NCI-H524 treated with DMSO at 0.1 percent for 48 hours (cell line): ENCODE results near the gene DGKB.

Experiments used
- DNase-seq: peaks from one replicate; lab custom pipeline; 2025; lab: John Stamatoyannopoulos, UW

DGKB gene

DNA sequence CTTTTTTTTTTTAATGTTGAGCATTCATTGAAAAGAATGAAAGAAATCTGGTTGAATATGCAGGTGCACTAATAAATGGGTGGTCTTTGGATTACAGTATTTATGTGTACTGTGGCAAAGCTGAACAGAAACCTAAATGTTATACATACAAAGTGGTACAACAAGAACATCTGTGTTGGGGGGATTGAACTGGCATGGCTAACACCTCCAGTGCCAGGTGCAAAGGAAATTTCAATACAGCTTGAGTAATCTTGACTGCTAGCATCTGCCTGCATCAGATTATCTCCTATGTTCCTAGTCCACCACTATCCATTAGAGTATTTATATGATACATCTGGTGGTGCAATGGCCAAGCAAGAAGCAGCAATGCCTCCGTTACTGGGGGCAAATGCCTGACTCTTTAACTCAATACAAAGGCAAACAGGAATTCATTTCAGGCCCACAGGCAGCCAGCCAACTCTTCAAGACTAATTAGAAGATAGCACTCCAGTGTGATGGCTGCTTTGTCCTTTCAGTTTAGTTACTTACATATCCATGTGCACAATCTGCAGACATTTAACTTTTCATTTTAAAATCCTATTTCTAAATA lies 692.6 kb downstream of the DGKB start:
- DNase-seq = peak; percentile 55

DNA sequence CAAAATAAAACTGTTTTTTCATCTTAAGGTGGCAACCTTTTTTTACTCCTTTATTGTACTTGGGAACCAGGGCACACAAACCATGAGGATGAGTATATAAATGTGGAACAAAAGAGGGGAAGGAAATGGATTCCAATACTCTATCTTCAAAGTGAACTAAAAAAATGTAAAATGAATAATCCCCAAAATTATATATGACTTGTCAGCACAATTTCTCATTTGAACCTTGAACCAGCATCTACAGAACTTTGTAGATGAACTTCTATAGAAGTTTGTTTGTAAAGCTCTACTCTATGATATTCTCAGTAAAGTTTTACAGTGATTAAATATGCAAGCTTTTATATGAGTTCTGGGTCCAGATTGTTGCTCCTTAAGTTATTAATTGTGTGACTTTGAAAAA lies 694.8 kb downstream of the DGKB start:
- DNase-seq = no peak

DNA sequence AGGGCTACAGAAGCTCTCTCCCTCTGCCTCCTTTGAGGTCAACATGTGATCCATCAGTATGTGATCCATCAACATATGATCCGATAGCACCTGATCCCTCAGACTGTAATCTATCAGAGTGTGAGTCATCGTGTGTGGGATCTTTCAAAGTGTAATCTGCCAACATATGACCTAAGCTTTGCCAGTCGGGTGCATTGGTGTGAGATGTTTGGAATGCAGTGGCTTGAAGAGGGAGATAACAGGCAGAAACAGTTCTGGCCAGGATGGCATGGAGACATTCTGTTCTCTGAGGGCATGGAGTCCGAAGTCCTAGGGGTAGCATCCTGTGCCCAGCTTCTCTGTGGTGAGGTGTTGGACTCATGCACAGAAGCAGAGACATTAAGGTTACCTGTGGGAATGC lies 695.4 kb downstream of the DGKB start:
- DNase-seq = no peak

DNA sequence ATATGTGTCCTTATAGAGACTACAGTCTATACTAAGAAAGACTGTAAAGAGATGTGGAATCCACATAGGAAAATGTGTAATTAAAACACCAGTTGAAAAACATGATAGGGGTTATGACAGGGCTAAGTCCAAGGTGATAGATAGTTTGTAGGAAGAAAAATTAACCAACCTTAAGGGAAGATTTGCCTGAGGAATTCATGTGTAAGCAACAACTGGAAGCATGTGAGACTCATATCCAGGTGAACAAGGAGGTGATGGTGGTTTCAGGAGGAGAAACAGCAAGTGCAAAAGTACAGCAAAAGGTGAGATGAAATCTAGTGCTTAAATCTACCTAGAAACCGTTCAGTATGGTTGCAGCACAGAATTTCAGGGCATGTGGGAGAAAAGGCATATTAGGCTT lies 696.4 kb downstream of the DGKB start:
- DNase-seq = no peak

DNA sequence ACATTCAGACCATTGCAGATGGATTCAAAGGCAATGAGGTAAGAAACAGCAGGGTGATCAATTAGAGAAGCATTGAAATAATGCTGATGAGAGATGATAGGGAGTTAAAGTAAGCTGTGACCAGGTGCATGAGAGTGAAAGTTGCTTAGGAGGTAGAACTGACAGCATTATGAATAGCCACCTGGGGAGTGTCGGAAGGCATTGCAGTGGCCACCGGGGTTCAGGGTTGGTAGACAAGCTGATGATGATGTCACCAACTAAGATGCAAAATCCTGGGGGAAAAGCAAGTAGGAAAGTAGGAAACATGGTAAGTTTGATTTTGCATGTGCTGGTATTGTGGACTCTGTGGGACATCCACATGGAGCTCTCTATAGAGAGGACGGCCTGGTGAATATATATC lies 701.2 kb downstream of the DGKB start:
- DNase-seq = no peak

DNA sequence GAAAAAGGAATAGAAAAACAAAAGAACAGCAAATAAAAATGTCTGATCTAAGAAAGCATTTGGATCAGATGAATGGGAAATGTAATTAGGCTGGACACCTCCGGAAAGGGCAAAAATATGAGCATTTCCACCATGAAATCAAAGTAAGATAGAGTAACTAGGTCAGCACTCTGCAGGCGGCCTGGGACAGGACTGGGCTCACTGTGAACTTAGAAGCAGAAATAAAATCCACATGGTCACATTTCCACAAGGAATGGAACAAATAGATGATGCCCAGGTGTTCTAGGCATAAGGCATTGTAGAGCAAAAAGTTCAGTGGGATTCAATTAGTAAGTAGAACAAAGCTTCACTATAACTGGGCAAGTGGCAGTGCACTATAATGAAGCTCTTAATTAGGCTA lies 703.2 kb downstream of the DGKB start:
- no peak for DNase-seq

DNA sequence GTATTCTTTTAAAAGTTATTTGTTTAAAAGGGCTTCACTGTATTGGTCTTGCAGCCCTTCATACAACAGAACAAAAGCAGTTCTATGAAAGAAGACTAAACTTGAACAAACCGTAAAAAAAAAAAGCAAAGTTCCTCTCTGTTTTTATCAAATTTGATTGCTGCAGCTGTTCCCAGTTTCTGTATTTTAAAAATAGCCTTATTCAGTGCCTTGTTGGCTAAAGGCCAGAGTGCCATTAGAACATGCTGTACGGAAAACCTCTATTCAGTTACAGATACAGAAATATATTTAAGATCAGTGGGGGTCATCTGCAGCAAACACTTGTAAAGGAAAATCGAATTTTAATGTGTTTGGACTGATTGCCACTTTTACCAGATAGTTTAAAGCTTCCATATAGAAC lies 705.3 kb downstream of the DGKB start:
- no peak for DNase-seq

DNA sequence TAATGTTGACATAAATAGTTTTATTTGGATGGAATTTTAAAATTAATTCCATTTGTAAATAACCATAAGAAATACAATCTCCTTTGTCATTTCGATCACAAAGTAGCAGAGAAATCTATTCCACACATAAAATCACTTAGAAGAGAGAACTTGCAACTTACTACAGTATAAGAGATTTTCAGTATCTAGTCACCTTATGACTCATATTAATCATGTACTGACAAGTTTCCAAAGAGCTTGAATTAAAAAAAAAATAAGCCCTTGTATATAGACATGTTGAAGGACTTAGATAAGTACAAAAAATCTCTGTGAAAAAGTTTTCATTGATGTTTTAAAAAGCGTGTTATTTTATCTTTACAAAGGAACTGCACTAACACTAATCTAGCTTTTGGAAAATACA lies 706.0 kb downstream of the DGKB start:
- no peak for DNase-seq

DNA sequence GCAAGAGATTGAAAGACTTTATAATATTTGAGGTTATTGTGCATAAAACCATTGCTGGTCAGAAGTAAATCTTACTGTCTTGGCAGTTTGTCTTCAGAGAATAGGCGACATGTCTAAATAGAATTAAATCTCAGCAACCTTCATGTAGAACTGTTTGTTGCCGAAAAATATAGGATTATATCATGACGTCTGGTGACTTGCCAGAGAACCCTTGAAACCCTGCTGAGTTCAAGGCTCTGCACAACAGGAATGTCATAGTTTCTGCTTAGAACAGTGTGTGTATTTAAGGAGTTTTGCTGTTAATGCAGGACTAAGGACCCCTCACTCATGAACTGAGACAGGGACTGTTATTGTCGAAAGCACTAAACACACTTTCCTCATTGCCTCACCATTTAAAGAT lies 706.7 kb downstream of the DGKB start:
- DNase-seq = no peak

DNA sequence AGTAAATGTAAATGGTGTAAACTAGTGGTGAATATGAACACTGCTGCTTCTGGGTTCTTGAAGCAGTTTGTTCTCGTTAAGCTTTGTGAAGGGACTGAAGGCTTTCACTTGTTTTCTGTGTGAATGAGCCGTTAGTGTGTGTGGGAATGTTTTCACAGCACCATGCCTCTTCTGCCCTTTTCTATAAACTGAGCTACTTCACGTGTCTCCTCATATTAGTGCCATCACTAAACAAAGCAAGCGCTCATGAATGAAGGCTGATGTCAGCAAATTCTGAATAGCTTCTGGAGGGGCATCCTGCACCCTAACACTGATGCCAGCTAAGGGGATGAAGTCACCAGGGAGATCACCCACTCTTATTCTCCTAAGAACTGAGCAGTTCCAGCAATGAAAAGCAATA lies 707.5 kb downstream of the DGKB start:
- no peak for DNase-seq

DNA sequence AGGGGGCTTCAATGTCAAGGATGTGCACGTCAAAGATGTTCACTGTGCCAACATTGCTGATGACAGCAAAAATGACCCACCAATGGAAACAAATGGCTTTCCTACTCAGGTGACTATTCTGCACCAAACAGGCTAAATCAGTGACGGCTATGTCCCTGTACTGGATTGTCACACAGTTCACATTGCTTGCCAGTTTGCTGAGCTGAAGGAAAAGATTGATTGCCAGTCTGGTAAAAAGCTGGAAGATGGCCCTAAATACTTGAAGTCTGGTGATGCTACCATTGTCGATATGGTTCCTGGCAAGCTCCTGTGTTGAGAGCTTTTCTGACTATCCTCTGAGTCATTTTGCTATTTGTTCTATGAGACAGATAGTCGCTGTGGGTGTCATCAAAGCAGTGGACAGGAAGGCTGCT lies 710.9 kb downstream of the DGKB start:
- no peak for DNase-seq

DNA sequence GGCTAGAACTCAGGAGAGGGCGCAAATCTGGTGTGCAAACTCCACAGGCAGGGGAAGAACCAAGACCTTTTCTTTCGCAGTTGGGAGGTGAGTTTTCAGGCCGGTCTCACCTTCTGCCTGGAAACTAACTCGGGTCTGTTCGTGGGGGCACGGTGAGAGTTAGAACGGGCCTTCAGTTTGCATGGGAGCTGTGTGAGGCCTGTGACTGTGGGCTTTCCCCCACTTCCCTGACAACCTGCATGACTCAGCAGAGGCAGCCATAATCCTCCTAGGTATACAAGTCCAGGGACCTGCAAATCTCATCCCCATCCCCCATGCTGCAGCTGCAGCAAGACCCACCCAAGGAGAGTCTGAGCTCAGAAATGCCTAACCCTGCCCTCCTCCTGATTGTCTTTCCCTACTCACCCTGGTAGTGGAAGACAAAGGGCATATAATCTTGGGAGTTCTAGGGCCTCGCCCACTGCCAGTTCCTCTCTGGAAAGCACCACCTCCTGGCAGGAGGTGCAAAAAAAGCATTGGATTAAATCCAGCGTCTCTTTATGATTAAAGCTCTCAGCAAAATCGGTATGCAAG lies 718.2 kb downstream of the DGKB start:
- no peak for DNase-seq

DNA sequence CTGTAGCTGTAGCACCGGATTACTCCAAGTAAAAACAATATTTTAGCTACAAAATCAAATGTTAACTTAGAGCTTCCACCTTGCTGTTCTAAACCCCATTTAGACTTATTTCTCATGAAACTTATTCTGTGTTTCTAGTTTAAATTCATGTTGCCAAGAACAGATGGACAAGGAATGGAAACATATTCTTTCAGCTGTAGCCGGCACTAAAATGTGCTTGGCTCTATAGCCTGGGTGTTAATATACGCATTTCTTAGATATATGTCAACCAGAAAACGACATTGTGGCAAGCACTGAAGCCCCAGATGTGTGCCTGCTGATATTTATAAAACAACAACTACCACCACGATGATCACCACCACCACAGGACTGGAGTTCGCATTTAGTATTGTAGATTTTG lies 722.8 kb downstream of the DGKB start:
- no peak for DNase-seq

DNA sequence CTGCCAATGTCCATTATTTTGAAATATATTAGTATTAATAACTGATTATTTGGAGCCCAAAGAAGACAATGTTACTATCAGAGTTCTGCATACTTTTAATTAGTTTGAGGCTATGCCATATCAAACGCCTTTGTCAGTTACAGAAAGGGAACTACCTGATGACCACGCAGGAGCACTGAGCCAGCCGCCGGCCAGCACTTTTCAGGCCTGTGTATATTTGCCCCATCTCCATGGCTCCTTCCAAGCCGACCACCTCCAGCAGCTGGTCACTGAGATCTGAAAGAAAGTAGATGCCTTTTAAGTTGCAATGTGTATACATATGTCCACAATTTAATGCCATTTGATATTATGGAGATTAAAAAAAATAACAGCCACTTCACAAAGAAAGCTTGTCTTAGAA lies 724.7 kb downstream of the DGKB start:
- no peak for DNase-seq

DNA sequence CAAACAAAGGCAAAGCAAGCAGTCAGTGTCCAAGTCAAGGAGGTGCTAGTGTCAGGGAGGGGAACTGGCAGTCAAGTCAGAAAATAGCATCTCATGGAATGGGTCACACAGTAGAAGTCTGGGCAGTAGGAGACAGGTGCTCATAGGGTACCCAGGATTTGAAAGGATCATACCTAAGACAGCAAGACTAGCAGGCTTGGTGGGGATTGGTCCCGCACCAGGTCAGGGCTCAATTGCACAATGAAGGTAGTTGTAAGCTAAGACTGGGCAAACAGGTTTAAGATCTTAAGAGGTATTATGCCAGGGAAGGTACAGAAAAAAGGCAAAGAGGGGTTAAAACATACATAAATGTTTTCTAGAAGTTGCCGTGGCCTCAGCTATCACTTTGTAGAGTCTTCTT lies 731.7 kb downstream of the DGKB start:
- no peak for DNase-seq

DNA sequence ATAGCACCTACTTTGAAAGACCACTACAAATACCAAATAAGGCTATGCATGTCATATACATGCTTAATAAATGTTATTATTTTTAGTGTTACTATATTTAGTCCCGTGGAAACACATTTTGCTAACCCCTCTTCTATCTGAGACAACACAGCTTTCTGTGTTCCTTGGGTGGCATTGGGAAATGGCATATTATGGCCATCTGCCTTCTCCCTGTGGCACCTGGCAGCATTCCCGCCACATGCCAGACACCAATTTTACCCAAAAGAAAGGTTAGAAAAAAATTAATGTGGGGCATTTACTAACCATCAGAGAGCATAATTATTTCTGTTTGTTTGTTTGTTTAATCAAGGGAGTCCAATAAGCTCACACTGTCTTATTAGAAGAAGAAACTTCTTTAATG lies 744.4 kb downstream of the DGKB start:
- DNase-seq = no peak

DNA sequence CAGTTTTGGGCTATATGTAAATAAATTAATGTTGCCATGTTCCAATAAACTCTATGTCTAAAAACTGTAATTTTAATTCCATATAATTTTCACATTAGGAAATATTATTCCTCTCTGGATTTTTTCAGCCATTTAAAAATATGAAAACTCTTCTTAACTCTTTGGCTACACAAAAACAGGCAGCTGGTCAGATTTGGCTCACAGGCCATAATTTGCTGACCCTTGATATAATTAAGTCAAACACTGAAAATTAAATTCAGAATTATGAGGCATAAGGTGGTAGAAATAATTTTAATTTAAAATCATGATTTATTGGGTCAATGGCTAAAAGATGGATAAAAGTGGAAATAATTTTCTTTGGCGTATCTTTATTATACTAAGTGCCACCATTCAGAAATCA lies 746.1 kb downstream of the DGKB start:
- no peak for DNase-seq

DNA sequence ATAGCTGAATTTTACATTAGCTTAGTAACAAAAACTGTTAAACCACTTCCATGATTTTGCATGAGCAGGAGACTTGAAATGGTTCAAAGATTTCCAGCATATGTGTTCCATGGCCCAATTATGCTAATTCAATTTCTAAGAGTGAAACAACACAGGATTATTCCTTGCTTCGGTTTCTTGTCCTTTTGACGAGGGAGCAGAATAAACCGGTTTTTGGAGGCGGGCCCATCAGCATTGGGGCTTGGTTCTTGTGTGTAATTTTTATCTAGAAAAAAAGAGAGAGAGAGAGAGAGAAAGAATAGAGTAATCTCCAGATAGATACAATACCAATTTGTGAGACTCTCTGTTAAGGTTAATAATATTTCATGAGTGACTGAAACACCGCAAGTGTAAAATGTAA lies 753.6 kb downstream of the DGKB start:
- DNase-seq = no peak

DNA sequence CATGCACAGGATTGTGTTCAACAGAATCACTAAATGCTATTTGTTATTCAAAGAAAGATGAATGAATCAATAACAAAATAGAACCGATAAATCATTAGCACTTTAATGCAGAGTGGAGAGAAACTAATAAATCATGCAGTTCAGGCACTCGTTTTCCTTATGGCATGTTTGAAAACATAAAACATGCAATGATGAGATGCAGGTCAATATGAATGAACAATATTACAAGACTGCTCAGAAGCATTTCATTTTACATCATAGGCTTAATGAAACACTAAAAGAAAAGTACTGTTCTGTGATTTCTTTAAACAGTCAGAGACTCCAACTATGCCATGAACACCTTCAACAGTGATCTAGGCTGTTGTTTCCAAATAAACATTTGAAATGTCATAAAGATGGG lies 755.0 kb downstream of the DGKB start:
- no peak for DNase-seq

DNA sequence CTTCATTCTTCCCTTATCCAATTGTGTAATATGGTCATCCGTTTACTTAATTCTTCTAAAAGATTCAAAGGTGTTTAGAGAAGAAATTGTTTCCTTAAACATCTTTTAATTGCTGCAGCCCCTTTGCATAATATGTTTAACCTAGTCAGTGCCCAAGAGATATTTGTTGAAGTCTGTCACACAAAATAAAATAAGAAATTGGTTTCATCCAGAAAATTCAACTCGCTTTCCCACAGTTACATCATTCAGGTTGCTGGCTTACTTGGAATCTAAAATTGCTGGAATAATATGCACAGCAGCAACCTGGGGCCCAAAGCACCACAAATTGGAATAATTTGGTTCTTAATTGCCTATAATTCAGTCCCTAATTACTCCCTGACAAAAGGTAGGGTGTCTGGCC lies 758.0 kb downstream of the DGKB start:
- no peak for DNase-seq

DNA sequence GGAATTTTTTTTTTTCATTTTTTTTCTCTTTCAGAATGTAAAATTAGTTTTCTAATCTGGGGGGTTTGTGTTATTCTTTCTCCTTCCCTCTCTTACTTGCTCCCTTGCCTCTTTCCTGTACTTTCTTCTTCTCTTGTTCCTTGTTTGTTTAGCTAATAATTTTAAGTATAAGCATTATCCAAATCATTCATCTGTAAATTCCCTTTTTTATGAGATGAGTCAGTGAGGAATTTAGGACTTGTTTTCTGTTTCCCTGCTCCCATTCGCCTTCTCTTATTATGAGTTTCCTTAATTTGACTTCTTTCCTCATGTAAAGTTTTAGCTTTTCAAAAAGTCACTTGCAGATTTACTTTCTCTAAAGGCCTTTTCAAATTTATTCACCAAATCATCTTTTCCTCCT lies 758.4 kb downstream of the DGKB start:
- no peak for DNase-seq

DNA sequence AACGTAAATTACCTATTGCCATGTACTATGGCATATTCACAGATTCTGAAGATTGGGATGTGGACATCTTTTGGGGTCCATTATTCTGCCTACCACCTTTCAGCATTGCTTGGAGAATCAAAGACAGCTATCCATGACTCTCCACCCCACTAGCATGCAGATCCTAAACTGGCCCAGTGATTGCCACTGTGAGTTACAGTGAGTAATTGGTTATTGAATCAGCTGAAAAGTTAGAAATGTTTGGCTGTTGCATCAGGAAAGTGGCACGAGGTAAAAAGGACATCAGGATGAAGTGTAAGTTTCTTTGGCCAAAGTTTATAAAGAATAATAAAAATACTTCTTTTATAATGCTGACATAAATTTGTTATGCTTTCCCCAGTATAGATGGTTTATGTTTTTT lies 764.9 kb downstream of the DGKB start:
- no peak for DNase-seq

DNA sequence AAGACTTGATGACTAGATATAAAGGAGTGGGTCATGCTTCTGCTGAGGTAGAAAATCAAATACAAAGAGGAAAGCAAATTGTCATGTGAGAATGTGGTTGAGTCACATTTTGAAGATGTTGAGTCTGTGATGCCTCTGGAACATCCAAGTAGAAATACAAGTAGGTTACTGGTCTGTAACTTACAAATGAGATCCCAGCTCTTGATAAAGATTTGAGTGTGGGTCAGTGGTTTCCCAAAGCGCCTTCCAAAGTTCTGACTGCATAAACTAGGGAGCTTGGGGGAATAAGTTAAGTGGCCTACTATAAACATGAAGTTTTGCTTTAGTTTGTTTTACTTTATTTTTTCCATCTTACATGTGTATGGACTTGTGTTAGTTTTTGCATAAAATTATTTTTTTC lies 768.8 kb downstream of the DGKB start:
- no peak for DNase-seq

DNA sequence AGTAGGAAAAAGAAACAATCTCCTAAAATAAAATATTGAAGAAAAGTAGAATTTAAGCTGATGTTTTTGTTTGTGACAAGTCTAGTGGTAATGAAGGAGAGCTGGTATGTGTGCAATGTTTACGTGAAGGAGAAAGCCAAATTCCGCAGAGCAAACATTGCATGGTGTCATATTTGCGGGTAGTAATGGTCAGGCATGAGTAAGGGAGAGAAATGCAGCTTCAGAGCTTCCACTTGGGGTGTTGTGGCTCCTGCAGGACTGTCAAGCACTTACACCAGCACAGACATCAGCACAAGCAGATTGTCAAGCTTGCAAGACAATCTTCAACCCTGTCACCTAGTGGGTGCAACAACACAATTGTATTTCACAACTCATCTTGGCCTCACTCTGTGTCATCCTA lies 776.6 kb downstream of the DGKB start:
- DNase-seq = no peak

DNA sequence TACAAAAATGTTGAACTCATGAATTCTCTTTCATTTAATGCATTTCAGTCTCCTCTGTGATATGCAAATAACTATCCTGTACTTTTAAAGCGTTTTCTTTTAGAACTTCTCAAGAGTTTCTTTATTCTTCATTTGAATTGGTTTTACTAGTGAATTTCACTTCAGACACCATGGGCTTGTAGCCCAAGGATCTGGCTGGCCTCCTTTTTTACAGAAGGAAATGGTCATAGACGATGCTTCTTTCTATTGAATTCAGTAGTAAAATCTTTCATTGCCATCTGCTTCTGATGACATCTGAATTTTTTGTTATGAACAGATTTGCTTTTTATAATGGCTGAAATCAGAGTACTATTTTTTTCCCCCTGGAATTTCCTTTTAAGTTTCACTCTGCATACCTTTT lies 777.8 kb downstream of the DGKB start:
- no peak for DNase-seq
